GM12878 (cell line): Measurements from ENCODE around the gene CMTM1. TPM values are rescaled to one million over a fixed set of nuclear protein-coding genes. Genes with fewer than 3 reads are reported as not detected.

Experiments used
- ATAC-seq: fragments of 200-7000 bp; cut with Tn5 transposase; 3 replicates; pipeline ENCODE4 v1.9.1; 2020; ENCODE audit warnings: mild to moderate bottlenecking, moderate library complexity
- BruUV-seq: library from RNA; stranded (reverse); fragments of 400-500 nt; replicated peaks from 2 replicates; lab custom pipeline; 2021; lab: Mats Ljungman, UMichigan
- CTCF ChIA-PET: fragments of 300-600 bp; sonication (Branson Sonifier 250); formaldehyde crosslinking; extraction: SDS; loops from one replicate; lab custom pipeline; 2021; ENCODE audit warnings: inconsistent platforms; lab: Yijun Ruan, JAX
- POLR2A ChIA-PET: fragments of 350-600 bp; formaldehyde crosslinking; extraction: SDS; loops from one replicate; lab custom pipeline; 2021; ENCODE audit warnings: inconsistent platforms; lab: Charles Lee
- RAD21 ChIA-PET: fragments of 300-600 bp; sonication (Branson Sonifier 250); formaldehyde crosslinking; loops from one replicate; lab custom pipeline; 2023; ENCODE audit warnings: antibody characterized with exemption; ENCODE audit not compliant: unreplicated experiment; lab: Charles Lee
- SMC1A ChIA-PET: fragments of 300-600 bp; sonication (Branson Sonifier 250); formaldehyde crosslinking; loops from one replicate; lab custom pipeline; 2023; ENCODE audit not compliant: unreplicated experiment, uncharacterized antibody; lab: Charles Lee
- DNase-seq: peaks from one replicate; pipeline ENCODE4 v3.0.0-alpha.2; 2011; ENCODE audit warnings: low read depth, low spot score
- FAIRE-seq: peaks from 3 replicates; lab custom pipeline; 2011; peaks lifted over from hg19 to GRCh38; lab: Jason Lieb, UNC
- H2AFZ ChIP-seq: 2 replicates; pipeline ENCODE4 v1.6.0; 2011; ENCODE audit warnings: low read depth, low read length, control low read depth; ENCODE audit not compliant: control insufficient read depth
- H3K27ac ChIP-seq: 2 replicates; pipeline ENCODE4 v1.5.1; 2011; ENCODE audit warnings: control low read depth; ENCODE audit not compliant: control insufficient read depth, insufficient read depth
- H3K27me3 ChIP-seq, 2 experiments: replicated peaks in 1 of 2; 2 replicates each; pipeline versions ENCODE4 v1.6.0 to v1.6.1; 2011; ENCODE audit warnings: low read length in 1 of 2; ENCODE audit not compliant: control insufficient read depth in 2 of 2, insufficient read depth in 2 of 2
- H3K36me3 ChIP-seq, 2 experiments: 2 replicates each; pipeline ENCODE4 v1.5.1; 2011; ENCODE audit warnings: low read length in 1 of 2; ENCODE audit not compliant: control insufficient read depth in 2 of 2, insufficient read depth in 2 of 2
- H3K4me1 ChIP-seq: 2 replicates; pipeline ENCODE4 v1.6.1; 2011; ENCODE audit warnings: mild to moderate bottlenecking, low read length, moderate library complexity, mixed read lengths; ENCODE audit not compliant: control insufficient read depth, insufficient read depth
- H3K4me2 ChIP-seq: 2 replicates; pipeline ENCODE4 v1.6.0; 2011; ENCODE audit warnings: control low read depth; ENCODE audit not compliant: control insufficient read depth, insufficient read depth
- H3K4me3 ChIP-seq: fragments of 200-600 bp; sonication (generic); 2 replicates; pipeline ENCODE4 v1.5.1; 2016
- H3K79me2 ChIP-seq: 2 replicates; pipeline ENCODE4 v1.6.0; 2011; ENCODE audit warnings: low read length; ENCODE audit not compliant: control insufficient read depth, insufficient read depth
- H3K9ac ChIP-seq: 2 replicates; pipeline ENCODE4 v1.8.0; 2011; ENCODE audit warnings: low read length, control low read depth, mixed read lengths; ENCODE audit not compliant: control insufficient read depth, insufficient read depth
- H3K9me3 ChIP-seq: replicated peaks from 3 replicates; pipeline ENCODE4 v1.5.1; 2011; ENCODE audit warnings: mild to moderate bottlenecking, low read length; ENCODE audit not compliant: control insufficient read depth, insufficient read depth
- H4K20me1 ChIP-seq: 2 replicates; pipeline ENCODE4 v1.6.0; 2011; ENCODE audit not compliant: control insufficient read depth, insufficient read depth
- CBX3 ChIP-seq: fragments of 200-600 bp; sonication (generic); IDR thresholded peaks from 2 replicates; pipeline ENCODE4 v1.6.1; 2016; ENCODE audit warnings: low read depth, borderline replicate concordance
- CEBPB ChIP-seq, 2 experiments: fragments of 150-350 bp in 1 of 2; IDR thresholded peaks; 2 replicates each; pipeline ENCODE4 v1.6.1; 2012 to 2014; ENCODE audit warnings: low read depth in 2 of 2, low read length in 2 of 2, borderline replicate concordance in 1 of 2, inconsistent platforms in 1 of 2
- EZH2 ChIP-seq: IDR thresholded peaks from 2 replicates; pipeline ENCODE4 v1.6.1; 2012; ENCODE audit warnings: low read depth, mild to moderate bottlenecking, control low read depth, inconsistent platforms, low read length, borderline replicate concordance; ENCODE audit not compliant: control insufficient read depth
- MEF2B ChIP-seq: fragments of 450-650 bp; IDR thresholded peaks from 2 replicates; pipeline ENCODE4 v1.6.1; 2018; ENCODE audit warnings: mild to moderate bottlenecking, moderate library complexity; ENCODE audit not compliant: partially characterized antibody, poor library complexity, severe bottlenecking
- NR2C1 ChIP-seq: fragments of 450-650 bp; IDR thresholded peaks from 2 replicates; pipeline ENCODE4 v1.6.1; 2017; ENCODE audit warnings: antibody characterized with exemption, mild to moderate bottlenecking, moderate library complexity
- POLR2AphosphoS2 ChIP-seq: IDR thresholded peaks from 2 replicates; pipeline ENCODE4 v1.6.1; 2011; ENCODE audit warnings: low read depth, mild to moderate bottlenecking, low read length, improper control_type of control experiment, moderate library complexity
- STAT3 ChIP-seq: IDR thresholded peaks from 2 replicates; pipeline ENCODE4 v1.6.1; 2011; ENCODE audit warnings: low read depth, low read length, improper control_type of control experiment
- TCF3 ChIP-seq: IDR thresholded peaks from 2 replicates; pipeline ENCODE4 v1.6.1; 2012; ENCODE audit warnings: low read depth, mild to moderate bottlenecking, low read length, borderline replicate concordance; ENCODE audit not compliant: insufficient read depth
- ZNF207 ChIP-seq: fragments of 450-650 bp; IDR thresholded peaks from 2 replicates; pipeline ENCODE4 v1.6.1; 2014; ENCODE audit warnings: antibody characterized with exemption, mild to moderate bottlenecking, borderline replicate concordance
- WGBS: methylation state at CpG from one replicate; pipeline ENCODE4 v1.1.6; 2016; ENCODE audit warnings: low lambda C conversion rate; ENCODE audit not compliant: insufficient replicate concordance, insufficient coverage; ENCODE audit errors: missing lambda C conversion rate; 5-methylcytosine and 5-hydroxymethylcytosine counted together
- in situ Hi-C: fragments of 300-500 bp; cut with MboI; formaldehyde crosslinking; loops from 9 replicates; pipeline ENCODE4 v1.14.3; 2018; ENCODE audit warnings: mixed read lengths
- intact Hi-C: fragments of 100-400 bp; cut with micrococcal nuclease; formaldehyde crosslinking; loops from one replicate; pipeline ENCODE4 v1.14.2; 2022; ENCODE audit not compliant: unreplicated experiment
- polyA plus RNA-seq, 11 experiments: library from polyadenylated mRNA; depleted of rRNA in 4 of 11; unstranded in 6 of 11; stranded (reverse) in 5 of 11; fragments of >200 nt; fragmentation: Nextera tagmentation in 4 of 11; fragmentation: Illumina TruSeq in 1 of 11; extraction: Ambion mirVana in 4 of 11; extraction: Trizol in 1 of 11; gene quantifications; 1 replicate in 1 of 11; 2 replicates in 10 of 11; pipeline versions ENCODE4 v1.2.1 to v1.2.3, GENCODE V29; 2011 to 2016; ENCODE audit warnings: inconsistent platforms in 2 of 11, missing spikeins in 2 of 11, low read depth in 1 of 11
- total RNA-seq, 4 experiments: library from RNA; depleted of rRNA in 3 of 4; stranded (reverse); fragments of >200 nt in 3 of 4; fragmentation: Illumina TruSeq in 1 of 4; extraction: Trizol in 1 of 4; gene quantifications; 2 replicates each; pipeline versions ENCODE4 v1.2.1 to v1.2.3, GENCODE V29; 2013 to 2021
- TF ChIP-seq, protein P1 (sequence below): fragments of 450-650 bp; formaldehyde crosslinking; IDR thresholded peaks from 2 replicates; pipeline ENCODE4 v1.4.0; 2020; ENCODE audit warnings: mild to moderate bottlenecking, moderate library complexity
- TF ChIP-seq, protein P2 (sequence below): fragments of 150-350 bp; IDR thresholded peaks from 2 replicates; pipeline ENCODE4 v1.6.1; 2016; ENCODE audit warnings: low read depth, low read length

Gene CMTM1
- total and polyA plus RNA-seq, 10 of the 15 experiments (the other 5 are each of a cell fraction or from before 2014, with no cell fraction given), result 0.09 to 3.0 (median 1.4) TPM; not detected in 2

DNA sequence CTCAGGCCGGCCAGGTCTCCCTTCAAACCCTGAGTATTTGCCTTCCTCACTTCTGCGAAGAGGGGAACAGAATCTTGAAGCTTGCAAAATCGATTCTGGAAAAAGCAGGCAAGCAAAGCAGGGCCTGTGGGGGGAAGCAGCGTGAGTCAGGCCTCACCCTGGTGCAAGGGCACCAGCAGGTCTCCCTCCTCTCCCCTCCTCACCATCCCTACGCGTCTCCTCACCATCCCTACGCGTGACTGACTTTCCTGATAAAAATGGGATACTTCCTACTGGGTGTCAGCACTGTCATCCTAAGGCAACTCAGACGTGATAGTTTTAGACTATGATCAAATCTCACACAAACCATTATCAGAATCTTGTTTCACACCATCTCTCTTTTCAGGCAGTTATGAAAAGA is 50.4 kb downstream of the CMTM1 start (continued):
- TF ChIP-seq, protein P1, sequence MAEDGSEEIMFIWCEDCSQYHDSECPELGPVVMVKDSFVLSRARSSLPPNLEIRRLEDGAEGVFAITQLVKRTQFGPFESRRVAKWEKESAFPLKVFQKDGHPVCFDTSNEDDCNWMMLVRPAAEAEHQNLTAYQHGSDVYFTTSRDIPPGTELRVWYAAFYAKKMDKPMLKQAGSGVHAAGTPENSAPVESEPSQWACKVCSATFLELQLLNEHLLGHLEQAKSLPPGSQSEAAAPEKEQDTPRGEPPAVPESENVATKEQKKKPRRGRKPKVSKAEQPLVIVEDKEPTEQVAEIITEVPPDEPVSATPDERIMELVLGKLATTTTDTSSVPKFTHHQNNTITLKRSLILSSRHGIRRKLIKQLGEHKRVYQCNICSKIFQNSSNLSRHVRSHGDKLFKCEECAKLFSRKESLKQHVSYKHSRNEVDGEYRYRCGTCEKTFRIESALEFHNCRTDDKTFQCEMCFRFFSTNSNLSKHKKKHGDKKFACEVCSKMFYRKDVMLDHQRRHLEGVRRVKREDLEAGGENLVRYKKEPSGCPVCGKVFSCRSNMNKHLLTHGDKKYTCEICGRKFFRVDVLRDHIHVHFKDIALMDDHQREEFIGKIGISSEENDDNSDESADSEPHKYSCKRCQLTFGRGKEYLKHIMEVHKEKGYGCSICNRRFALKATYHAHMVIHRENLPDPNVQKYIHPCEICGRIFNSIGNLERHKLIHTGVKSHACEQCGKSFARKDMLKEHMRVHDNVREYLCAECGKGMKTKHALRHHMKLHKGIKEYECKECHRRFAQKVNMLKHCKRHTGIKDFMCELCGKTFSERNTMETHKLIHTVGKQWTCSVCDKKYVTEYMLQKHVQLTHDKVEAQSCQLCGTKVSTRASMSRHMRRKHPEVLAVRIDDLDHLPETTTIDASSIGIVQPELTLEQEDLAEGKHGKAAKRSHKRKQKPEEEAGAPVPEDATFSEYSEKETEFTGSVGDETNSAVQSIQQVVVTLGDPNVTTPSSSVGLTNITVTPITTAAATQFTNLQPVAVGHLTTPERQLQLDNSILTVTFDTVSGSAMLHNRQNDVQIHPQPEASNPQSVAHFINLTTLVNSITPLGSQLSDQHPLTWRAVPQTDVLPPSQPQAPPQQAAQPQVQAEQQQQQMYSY (CRISPR knock-in tag), result no peak
- TF ChIP-seq CEBPB (IDR thresholded peaks at IDR 0.05; ENCODE audit: borderline replicate concordance in 1 of 2, low read depth in 2 of 2, low read length in 2 of 2) (no peak), EZH2 (no peak), MEF2B (no peak), STAT3 (no peak), NR2C1 (no peak)

DNA sequence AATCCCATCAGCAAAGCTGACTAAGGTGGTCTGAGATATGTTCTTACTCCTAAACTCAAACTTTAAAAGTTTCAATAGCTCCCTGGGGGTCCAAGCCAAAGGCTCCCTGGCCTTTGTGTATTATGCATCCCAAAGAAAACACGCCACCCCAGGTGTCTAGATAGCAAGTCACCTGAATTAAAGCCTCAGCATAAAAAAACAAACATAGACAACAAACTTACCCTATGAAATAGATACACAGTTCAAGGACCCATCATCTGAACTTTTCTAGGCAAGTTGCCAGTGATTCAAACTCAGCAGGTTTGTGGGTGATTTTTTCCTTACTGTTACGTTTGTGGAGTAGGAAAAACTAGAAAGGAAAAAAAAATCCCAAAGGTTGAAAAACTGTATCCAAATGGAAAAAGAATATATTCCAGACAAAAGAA is 50.8 kb downstream of the CMTM1 start:
- Histone ChIP-seq H3K9me3 (no peaks in the 10 kb centered on the region), H3K27me3 (peaks cover 0 to 4% of the 10 kb centered on the region in 2 experiments; a peak in 2 of 4 replicates), H3K4me2 (no peak overlapping the region), H3K9ac (no peak overlapping the region), H2AFZ (no peak overlapping the region)
- no peak for ATAC-seq
- WGBS, result 21% methylated on average over 2 of the region's 2 CpGs
- TF ChIP-seq MEF2B (no peak), CBX3 (no peak), ZNF207 (no peak), TCF3 (no peak), POLR2AphosphoS2 (no peak)
- TF ChIP-seq, protein P2, sequence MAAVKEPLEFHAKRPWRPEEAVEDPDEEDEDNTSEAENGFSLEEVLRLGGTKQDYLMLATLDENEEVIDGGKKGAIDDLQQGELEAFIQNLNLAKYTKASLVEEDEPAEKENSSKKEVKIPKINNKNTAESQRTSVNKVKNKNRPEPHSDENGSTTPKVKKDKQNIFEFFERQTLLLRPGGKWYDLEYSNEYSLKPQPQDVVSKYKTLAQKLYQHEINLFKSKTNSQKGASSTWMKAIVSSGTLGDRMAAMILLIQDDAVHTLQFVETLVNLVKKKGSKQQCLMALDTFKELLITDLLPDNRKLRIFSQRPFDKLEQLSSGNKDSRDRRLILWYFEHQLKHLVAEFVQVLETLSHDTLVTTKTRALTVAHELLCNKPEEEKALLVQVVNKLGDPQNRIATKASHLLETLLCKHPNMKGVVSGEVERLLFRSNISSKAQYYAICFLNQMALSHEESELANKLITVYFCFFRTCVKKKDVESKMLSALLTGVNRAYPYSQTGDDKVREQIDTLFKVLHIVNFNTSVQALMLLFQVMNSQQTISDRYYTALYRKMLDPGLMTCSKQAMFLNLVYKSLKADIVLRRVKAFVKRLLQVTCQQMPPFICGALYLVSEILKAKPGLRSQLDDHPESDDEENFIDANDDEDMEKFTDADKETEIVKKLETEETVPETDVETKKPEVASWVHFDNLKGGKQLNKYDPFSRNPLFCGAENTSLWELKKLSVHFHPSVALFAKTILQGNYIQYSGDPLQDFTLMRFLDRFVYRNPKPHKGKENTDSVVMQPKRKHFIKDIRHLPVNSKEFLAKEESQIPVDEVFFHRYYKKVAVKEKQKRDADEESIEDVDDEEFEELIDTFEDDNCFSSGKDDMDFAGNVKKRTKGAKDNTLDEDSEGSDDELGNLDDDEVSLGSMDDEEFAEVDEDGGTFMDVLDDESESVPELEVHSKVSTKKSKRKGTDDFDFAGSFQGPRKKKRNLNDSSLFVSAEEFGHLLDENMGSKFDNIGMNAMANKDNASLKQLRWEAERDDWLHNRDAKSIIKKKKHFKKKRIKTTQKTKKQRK, result no peak
- TF ChIP-seq, all 136 proteins: peak for 0
- intact Hi-C loops, result no loop called here
- Histone ChIP-seq H3K4me1 (no peaks in the 10 kb centered on the region), H3K4me3 (no peak overlapping the region), H3K79me2 (no peaks in the 10 kb centered on the region), H3K27ac (no peak overlapping the region), H4K20me1 (no peaks in the 10 kb centered on the region), H3K36me3 (peaks cover 0 to 7% of the 10 kb centered on the region in 2 experiments; a peak in 2 of 4 replicates)
- in situ Hi-C loops, result no loop called here
- no peak for FAIRE-seq
- BruUV-seq, result no TSS peak
- RAD21 ChIA-PET, result no interaction called here
- POLR2A ChIA-PET, result interaction anchor here (0.6 kb wide), 1 partner anchor 95 kb away, joined by 3 read pairs; no protein-coding TSS in a partner anchor
- no peak for DNase-seq
- CTCF ChIA-PET, result interaction anchor here (0.6 to 4.6 kb wide), 5 partner anchors 9 to 130 kb away, joined by 3 to 32 read pairs (median 3); no protein-coding TSS in a partner anchor
- SMC1A ChIA-PET, result interaction anchor here (0.9 kb wide), 1 partner anchor 9 kb away, joined by 3 read pairs; no protein-coding TSS in a partner anchor
